IMR-90 (cell line): ENCODE data around the gene FAF2. TPM values are rescaled to one million over a fixed set of nuclear protein-coding genes. Genes with fewer than 3 reads are reported as not detected.

Experiments
- ATAC-seq: fragments of 200-7000 bp; cut with Tn5 transposase; 2 replicates; pipeline ENCODE4 v1.9.1; 2020; ENCODE audit warnings: low read depth, mild to moderate bottlenecking, moderate library complexity
- BruUV-seq: library from RNA; stranded (reverse); fragments of 400-500 nt; replicated peaks from 2 replicates; lab custom pipeline; 2021; lab: Mats Ljungman, UMichigan
- CTCF ChIA-PET: fragments of 300-600 bp; formaldehyde crosslinking; extraction: SDS; loops from one replicate; lab custom pipeline; 2021; ENCODE audit warnings: antibody characterized with exemption; lab: Yijun Ruan, JAX
- POLR2A ChIA-PET: fragments of 300-600 bp; sonication (Branson Sonifier 250); formaldehyde crosslinking; loops from one replicate; lab custom pipeline; 2022; ENCODE audit warnings: antibody characterized with exemption; ENCODE audit not compliant: unreplicated experiment; lab: Charles Lee
- DNase-seq: peaks from one replicate; pipeline ENCODE4 v3.0.0; 2013
- H2AFZ ChIP-seq: replicated peaks from 2 replicates; pipeline ENCODE3; 2013; ENCODE audit warnings: low read length, mild to moderate bottlenecking; ENCODE audit not compliant: poor library complexity
- H2AK5ac ChIP-seq: 2 replicates; pipeline ENCODE4 v1.6.1; 2013; ENCODE audit warnings: low read depth, low read length, inconsistent platforms
- H2AK9ac ChIP-seq: replicated peaks from 2 replicates; pipeline ENCODE3; 2013; ENCODE audit warnings: mild to moderate bottlenecking, low read depth, low read length, moderate library complexity; ENCODE audit not compliant: poor library complexity
- H2BK120ac ChIP-seq: 2 replicates; pipeline ENCODE4 v1.6.1; 2013; ENCODE audit warnings: low read depth, low read length, inconsistent platforms
- H2BK15ac ChIP-seq: 3 replicates; pipeline ENCODE4 v1.6.1; 2013; ENCODE audit warnings: low read depth, low read length, inconsistent platforms
- H2BK20ac ChIP-seq: 2 replicates; pipeline ENCODE4 v1.6.1; 2013; ENCODE audit warnings: low read depth, mild to moderate bottlenecking, inconsistent platforms, low read length, moderate library complexity
- H2BK5ac ChIP-seq: 2 replicates; pipeline ENCODE4 v1.6.1; 2013; ENCODE audit warnings: mild to moderate bottlenecking, low read depth, low read length, inconsistent platforms; ENCODE audit not compliant: poor library complexity, severe bottlenecking
- H3K14ac ChIP-seq: replicated peaks from 2 replicates; pipeline ENCODE4 v1.6.1; 2013; ENCODE audit warnings: low read depth, low read length, inconsistent platforms
- H3K18ac ChIP-seq: 2 replicates; pipeline ENCODE4 v1.6.1; 2013; ENCODE audit warnings: low read depth, low read length, control low read depth
- H3K23ac ChIP-seq: 2 replicates; pipeline ENCODE4 v1.6.1; 2013; ENCODE audit warnings: low read depth, low read length, inconsistent platforms
- H3K27ac ChIP-seq: 2 replicates; pipeline ENCODE4 v1.5.1; 2013; ENCODE audit warnings: mild to moderate bottlenecking, control low read depth, low read length; ENCODE audit not compliant: insufficient read depth
- H3K27me3 ChIP-seq: 2 replicates; pipeline ENCODE4 v1.6.1; 2013; ENCODE audit warnings: low read length; ENCODE audit not compliant: control insufficient read depth, insufficient read depth
- H3K36me3 ChIP-seq: 2 replicates; pipeline ENCODE4 v1.6.1; 2013; ENCODE audit warnings: low read length, mixed read lengths; ENCODE audit not compliant: control insufficient read depth, insufficient read depth
- H3K4ac ChIP-seq: 2 replicates; pipeline ENCODE4 v1.6.1; 2013; ENCODE audit warnings: low read depth, low read length, inconsistent platforms
- H3K4me1 ChIP-seq: 2 replicates; pipeline ENCODE4 v1.6.1; 2013; ENCODE audit warnings: low read length, mixed read lengths; ENCODE audit not compliant: control insufficient read depth, insufficient read depth
- H3K4me2 ChIP-seq: 2 replicates; pipeline ENCODE4 v1.6.1; 2013; ENCODE audit warnings: low read depth, mild to moderate bottlenecking, control low read depth, low read length, moderate library complexity
- H3K4me3 ChIP-seq: 2 replicates; pipeline ENCODE4 v1.5.1; 2013; ENCODE audit warnings: low read depth, mild to moderate bottlenecking, control low read depth, low read length, moderate library complexity; ENCODE audit not compliant: insufficient read depth
- H3K56ac ChIP-seq: 2 replicates; pipeline ENCODE4 v1.6.1; 2013; ENCODE audit warnings: low read length, inconsistent platforms; ENCODE audit not compliant: insufficient read depth; ENCODE audit errors: extremely low read depth
- H3K79me1 ChIP-seq, 2 experiments: 2 replicates each; pipeline ENCODE4 v1.6.1; 2013; ENCODE audit warnings: low read length in 2 of 2, inconsistent platforms in 1 of 2, low read depth in 1 of 2
- H3K9ac ChIP-seq: 2 replicates; pipeline ENCODE4 v1.6.1; 2013; ENCODE audit warnings: low read depth, low read length, control low read depth
- H3K9me1 ChIP-seq: 2 replicates; pipeline ENCODE4 v1.6.1; 2013; ENCODE audit warnings: low read length, inconsistent platforms; ENCODE audit not compliant: insufficient read depth
- H3K9me3 ChIP-seq: 2 replicates; pipeline ENCODE4 v1.6.1; 2013; ENCODE audit warnings: low read length; ENCODE audit not compliant: control insufficient read depth, insufficient read depth
- H4K20me1 ChIP-seq: 2 replicates; pipeline ENCODE4 v1.6.1; 2013; ENCODE audit warnings: low read length, inconsistent platforms; ENCODE audit not compliant: insufficient read depth
- H4K5ac ChIP-seq: 2 replicates; pipeline ENCODE4 v1.6.1; 2013; ENCODE audit warnings: mild to moderate bottlenecking, low read depth, low read length, control low read depth
- H4K8ac ChIP-seq, 2 experiments: 2 replicates each; pipeline ENCODE4 v1.6.1; 2013; ENCODE audit warnings: low read depth in 2 of 2, low read length in 2 of 2, control low read depth in 1 of 2, inconsistent platforms in 1 of 2
- H4K91ac ChIP-seq: 2 replicates; pipeline ENCODE4 v1.6.1; 2013; ENCODE audit warnings: low read depth, low read length, inconsistent platforms; ENCODE audit not compliant: insufficient read depth
- CHD1 ChIP-seq: IDR thresholded peaks from 2 replicates; pipeline ENCODE4 v1.6.1; 2012; ENCODE audit warnings: low read depth, low read length, improper control_type of control experiment
- FOS ChIP-seq: fragments of 150-350 bp; IDR thresholded peaks from 2 replicates; pipeline ENCODE4 v1.6.1; 2016; ENCODE audit warnings: low read depth, low read length
- RAD21 ChIP-seq: IDR thresholded peaks from 2 replicates; pipeline ENCODE4 v1.6.1; 2012; ENCODE audit warnings: low read length, improper control_type of control experiment
- SMC3 ChIP-seq: fragments of 150-350 bp; IDR thresholded peaks from 2 replicates; pipeline ENCODE4 v1.6.1; 2016; ENCODE audit warnings: low read depth, mild to moderate bottlenecking, antibody characterized with exemption, low read length, moderate library complexity
- WGBS, 2 experiments: methylation state at CpG; one replicate each; pipeline versions ENCODE4 v1.1.5 to v1.1.7; 2013; ENCODE audit warnings: missing lambda C conversion rate in 2 of 2; ENCODE audit not compliant: insufficient read length in 1 of 2; ENCODE audit errors: extremely low coverage in 2 of 2; 5-methylcytosine and 5-hydroxymethylcytosine counted together
- dilution Hi-C: fragments of 300-500 bp; cut with HindIII; formaldehyde crosslinking; loops from one replicate; pipeline ENCODE4 v1.14.3; 2018; ENCODE audit warnings: low sequenced_read_pairs; ENCODE audit not compliant: unreplicated experiment
- in situ Hi-C: fragments of 300-500 bp; cut with MboI; formaldehyde crosslinking; loops from 3 replicates; pipeline ENCODE4 v1.14.3; 2019; ENCODE audit warnings: low sequenced_read_pairs, inconsistent platforms, mixed read lengths
- intact Hi-C: fragments of 100-400 bp; cut with micrococcal nuclease; formaldehyde crosslinking; loops from 2 replicates; pipeline ENCODE4 v1.10.0; 2022
- polyA plus RNA-seq, 3 experiments: library from polyadenylated mRNA; depleted of rRNA; stranded (reverse); fragments of >200 nt; gene quantifications; 2 replicates each; pipeline ENCODE4 v1.2.3, GENCODE V29; 2012; ENCODE audit warnings: low replicate concordance in 1 of 3
- total RNA-seq: library from RNA; depleted of rRNA; stranded (reverse); fragments of >200 nt; gene quantifications from 2 replicates; pipeline ENCODE4 v1.2.3, GENCODE V29; 2012

FAF2 gene
- total and polyA plus RNA-seq, 2 of the 4 experiments (the other 2 are of a cell fraction), result 32.9 to 47.0 TPM

GRCh38 chr5:176519810-176520720 lies 71.9 kb downstream of the FAF2 start (continued):
- no peak for TF ChIP-seq CHD1

GRCh38 chr5:176521286-176521685 lies 73.1 kb downstream of the FAF2 start:
- Histone ChIP-seq H3K9ac (no peak overlapping the region), H3K23ac (no peak overlapping the region; the same call in 1 of the 2 replicates), H4K91ac (no peak overlapping the region), H4K8ac (no peak overlapping the region), H3K27ac (no peak overlapping the region), H3K14ac (no peak overlapping the region), H2BK20ac (no peak overlapping the region), H2AK5ac (no peak overlapping the region), H2BK120ac (no peak overlapping the region), H2BK5ac (no peak overlapping the region), H3K4ac (no peak overlapping the region), H2AK9ac (no peak overlapping the region), H3K9me3 (no peaks in the 10 kb centered on the region), H3K79me1 (no peaks in the 10 kb centered on the region), H4K5ac (no peak overlapping the region), H2BK15ac (no peak overlapping the region), H3K9me1 (no peaks in the 10 kb centered on the region), H3K4me1 (no peaks in the 10 kb centered on the region), H3K36me3 (no peaks in the 10 kb centered on the region), H3K18ac (no peak overlapping the region), H2AFZ (no peak overlapping the region), H4K20me1 (no peaks in the 10 kb centered on the region), H3K27me3 (no peaks in the 10 kb centered on the region), H3K4me2 (no peak overlapping the region), H3K4me3 (no peak overlapping the region), H3K56ac (no peak overlapping the region)
- DNase-seq (no peak), ATAC-seq (no peak)
- intact Hi-C loops, result no loop called here
- dilution Hi-C loops, result no loop called here
- in situ Hi-C loops, result no loop called here
- whole genome bisulfite sequencing, 2 experiments, result no CpG with 5 or more reads among the region's 7 CpGs
- TF ChIP-seq CHD1 (no peak), FOS (no peak), SMC3 (no peak), RAD21 (no peak)
- BruUV-seq, result no TSS peak
- CTCF ChIA-PET, result no interaction called here
- POLR2A ChIA-PET, result no interaction called here
